IPS-20b (cell line): ENCODE results near the gene CD48.
"Not testable (repeated sequence)": the region's sequence is repeated elsewhere in the genome, so short reads cannot be mapped to it uniquely, and the experiment has no call there.

Experiments used
- H3K27ac ChIP-seq: one replicate; pipeline ENCODE4 v1.5.1; 2013; ENCODE audit warnings: low read length
- H3K27me3 ChIP-seq: 2 replicates; pipeline ENCODE4 v1.6.1; 2013; ENCODE audit warnings: mild to moderate bottlenecking, low read length, inconsistent platforms; ENCODE audit not compliant: insufficient read depth
- H3K36me3 ChIP-seq: 2 replicates; pipeline ENCODE4 v1.6.1; 2013; ENCODE audit warnings: low read depth, mild to moderate bottlenecking, inconsistent platforms, low read length, moderate library complexity; ENCODE audit not compliant: insufficient read depth
- H3K4me1 ChIP-seq: 2 replicates; pipeline ENCODE4 v1.6.1; 2013; ENCODE audit warnings: mild to moderate bottlenecking, control low read depth, inconsistent platforms, low read length, moderate library complexity; ENCODE audit not compliant: insufficient read depth
- H3K4me3 ChIP-seq: 2 replicates; pipeline ENCODE4 v1.5.1; 2013; ENCODE audit warnings: mild to moderate bottlenecking, low read length, inconsistent platforms
- H3K9ac ChIP-seq: 2 replicates; pipeline ENCODE4 v1.6.1; 2013; ENCODE audit warnings: low read depth, mild to moderate bottlenecking, inconsistent platforms, low read length, moderate library complexity
- H3K9me3 ChIP-seq: 2 replicates; pipeline ENCODE4 v1.6.1; 2013; ENCODE audit warnings: mild to moderate bottlenecking, low read depth, low read length, inconsistent platforms; ENCODE audit not compliant: insufficient read depth

The CD48 gene

DNA sequence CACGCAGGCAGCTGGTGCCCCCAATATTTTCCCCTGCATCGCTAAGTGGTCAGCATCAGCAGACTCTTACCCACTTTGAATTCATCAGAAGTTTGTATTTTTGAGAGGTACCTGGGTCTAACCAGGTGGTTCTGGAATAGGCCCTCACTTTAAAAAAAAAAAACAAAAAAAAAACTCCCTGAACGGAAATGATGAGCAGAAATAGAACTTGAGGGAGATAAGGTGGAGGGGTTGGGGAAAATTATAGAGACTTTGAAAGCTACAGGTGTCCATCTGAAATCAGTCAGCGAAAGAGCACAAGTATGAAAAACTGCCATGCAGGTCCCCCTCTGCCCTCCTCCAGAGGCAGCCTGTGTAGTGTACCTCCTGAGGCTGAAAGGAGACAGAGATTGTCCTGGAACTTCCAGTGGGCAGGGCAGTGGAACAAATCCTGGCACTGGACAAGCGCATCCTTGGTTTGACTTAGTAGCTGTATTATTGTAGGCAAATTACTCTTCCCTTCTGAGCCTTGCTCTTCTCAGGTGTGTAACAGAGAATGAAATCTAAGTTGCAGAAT is 28.6 kb upstream of the CD48 start:
- no peak overlapping the region for H3K9ac ChIP-seq
- H3K4me3 ChIP-seq, result no peak overlapping the region

DNA sequence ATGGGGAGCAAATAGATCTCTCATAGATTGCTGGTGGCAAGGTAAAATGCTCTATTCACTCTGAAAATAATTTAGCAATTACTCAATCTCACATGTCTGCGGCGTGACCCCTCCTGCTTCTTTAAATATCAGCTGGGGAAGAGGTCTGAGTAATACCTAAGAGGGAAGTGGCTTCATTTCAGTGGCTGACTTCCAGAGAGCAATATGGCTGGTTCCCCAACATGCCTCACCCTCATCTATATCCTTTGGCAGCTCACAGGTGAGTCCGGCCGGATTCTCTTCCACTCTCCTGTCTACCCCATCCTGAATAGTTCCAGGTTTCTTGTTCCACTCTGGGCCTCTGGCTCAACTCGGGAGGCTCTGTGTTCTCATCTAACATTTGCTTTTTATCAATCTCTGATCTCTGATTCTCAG is 27.5 kb upstream of the CD48 start, which contains the start of gene SLAMF7:
TSS of gene SLAMF7 (plus strand) at position 150 of the 414 bp plus-strand sequence. CDS start at position 205, 55 bp downstream.
- H3K4me1 ChIP-seq, result no peaks in the 10 kb centered on the region
- no peaks in the 10 kb centered on the region for H3K36me3 ChIP-seq
- H3K27ac ChIP-seq, result no peak within 1 kb of the TSS
- H3K9me3 ChIP-seq, result peaks cover 4% of the 10 kb centered on the region; the same call in 1 of the 2 replicates
- H3K4me3 ChIP-seq, result no peak within 1 kb of the TSS
- no peaks in the 10 kb centered on the region for H3K27me3 ChIP-seq
- no peak within 1 kb of the TSS for H3K9ac ChIP-seq

More for the DNA sequence above, 28.6 kb upstream of the CD48 start:
- no peaks in the 10 kb centered on the region for H3K4me1 ChIP-seq
- H3K27ac ChIP-seq, result no peak overlapping the region
- H3K9me3 ChIP-seq, result peaks cover 4% of the 10 kb centered on the region; the same call in 1 of the 2 replicates
- H3K27me3 ChIP-seq, result no peaks in the 10 kb centered on the region
- no peaks in the 10 kb centered on the region for H3K36me3 ChIP-seq

- no peak overlapping the region for H3K27ac ChIP-seq
- H3K4me3 ChIP-seq, result no peak overlapping the region
- no peaks in the 10 kb centered on the region for H3K27me3 ChIP-seq
- H3K9me3 ChIP-seq, result peaks cover 4% of the 10 kb centered on the region; the same call in 1 of the 2 replicates
- no peaks in the 10 kb centered on the region for H3K36me3 ChIP-seq
- no peak overlapping the region for H3K9ac ChIP-seq
- H3K4me1 ChIP-seq, result no peaks in the 10 kb centered on the region
Measured at GRCh38 chr1:160738271-160738670, 26.6 kb upstream of the CD48 start.

DNA sequence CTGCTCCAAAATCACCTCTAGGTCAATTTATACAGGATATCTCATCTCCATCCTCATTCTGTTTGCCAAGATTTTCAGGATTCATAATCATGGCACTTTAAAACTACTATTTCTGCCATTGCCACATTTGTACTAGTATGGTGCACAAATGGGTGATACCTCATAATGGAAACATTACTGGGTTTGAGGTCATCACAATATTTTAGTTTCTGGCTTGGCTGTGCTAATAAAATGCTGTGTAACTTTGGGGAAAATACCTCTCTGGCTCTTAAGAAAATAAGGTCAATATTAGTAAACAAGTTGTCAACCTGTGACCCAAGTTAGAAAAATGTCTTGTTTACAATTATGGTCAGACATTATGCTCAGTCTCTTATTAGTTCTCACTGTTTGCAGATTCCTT is 22.7 kb upstream of the CD48 start:
- H3K4me3 ChIP-seq, result no peak overlapping the region
- no peak overlapping the region for H3K27ac ChIP-seq
- H3K9ac ChIP-seq, result no peak overlapping the region
- H3K27me3 ChIP-seq, result no peaks in the 10 kb centered on the region
- no peaks in the 10 kb centered on the region for H3K36me3 ChIP-seq
- H3K9me3 ChIP-seq, result peaks cover 4% of the 10 kb centered on the region; the same call in 1 of the 2 replicates
- H3K4me1 ChIP-seq, result no peaks in the 10 kb centered on the region

DNA sequence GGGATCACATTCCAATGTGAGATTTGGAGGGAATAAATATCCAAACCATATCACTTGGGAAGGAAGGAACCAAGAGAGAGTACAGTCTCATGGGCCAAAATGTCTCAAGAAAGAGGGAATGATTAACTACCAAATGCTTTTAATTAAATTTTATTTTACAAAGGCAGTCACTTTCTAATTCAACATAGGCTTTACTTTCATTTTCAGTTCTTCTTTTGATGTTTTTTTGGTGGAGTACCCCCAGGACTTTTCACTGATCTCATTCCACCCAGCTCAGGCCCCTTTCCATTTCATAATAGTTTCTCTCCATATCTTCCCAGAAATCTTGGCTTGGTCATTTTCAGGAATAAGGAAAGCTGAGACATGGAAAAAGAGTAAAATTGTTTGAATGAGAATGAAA is 22.3 kb upstream of the CD48 start:
- Histone ChIP-seq H3K4me1 (no peaks in the 10 kb centered on the region), H3K9me3 (peaks cover 4% of the 10 kb centered on the region; the same call in 1 of the 2 replicates), H3K27me3 (no peaks in the 10 kb centered on the region), H3K4me3 (no peak overlapping the region), H3K27ac (no peak overlapping the region), H3K9ac (no peak overlapping the region), H3K36me3 (no peaks in the 10 kb centered on the region)

- peaks cover 1% of the 10 kb centered on the region; the same call in 1 of the 2 replicates for H3K9me3 ChIP-seq
Measured at GRCh38 chr1:160731990-160732389, 20.4 kb upstream of the CD48 start.

DNA sequence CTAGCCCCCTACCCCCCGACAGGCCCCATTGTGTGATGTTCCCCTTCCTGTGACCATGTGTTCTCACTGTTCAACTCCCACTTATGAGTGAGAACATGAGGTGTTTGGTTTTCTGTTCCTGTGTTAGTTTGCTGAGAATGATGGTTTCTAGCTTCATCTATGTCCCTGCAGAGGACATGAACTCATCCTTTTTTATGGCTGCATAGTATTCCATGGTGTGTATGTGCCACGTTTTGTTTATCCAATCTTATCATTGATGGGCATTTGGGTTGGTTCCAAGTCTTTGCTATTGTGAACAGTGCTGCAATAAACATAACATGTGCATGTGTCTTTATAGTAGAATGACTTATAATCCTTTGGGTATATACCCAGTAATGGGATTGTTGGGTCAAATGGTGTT is 19.9 kb upstream of the CD48 start:
- H3K4me1 ChIP-seq, H3K27me3 ChIP-seq, H3K9ac ChIP-seq, H3K4me3 ChIP-seq, H3K9me3 ChIP-seq, H3K27ac ChIP-seq, H3K36me3 ChIP-seq: not testable (repeated sequence)

More at GRCh38 chr1:160731990-160732389, 20.4 kb upstream of the CD48 start:
- no peaks in the 10 kb centered on the region for H3K36me3 ChIP-seq
- no peak overlapping the region for H3K4me3 ChIP-seq
- H3K9ac ChIP-seq, result no peak overlapping the region
- H3K27ac ChIP-seq, result no peak overlapping the region
- H3K27me3 ChIP-seq, result no peaks in the 10 kb centered on the region
- no peaks in the 10 kb centered on the region for H3K4me1 ChIP-seq

DNA sequence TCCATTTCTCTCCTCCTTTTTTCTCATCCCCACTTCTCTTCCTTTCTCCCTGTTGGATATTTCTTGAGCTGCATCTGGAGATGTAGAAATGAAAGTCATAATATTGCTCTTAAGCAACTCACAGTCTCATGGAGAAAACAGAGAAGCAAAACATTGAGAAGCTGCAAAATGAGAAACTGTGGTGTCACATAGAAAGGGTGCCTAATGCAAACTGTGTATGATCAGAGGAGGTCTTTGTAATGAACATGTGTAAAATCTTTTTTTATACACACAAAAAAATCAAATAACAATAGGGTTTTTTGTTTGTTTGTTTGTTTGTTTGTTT is 15.7 kb upstream of the CD48 start:
- H3K9me3 ChIP-seq, result no peaks in the 10 kb centered on the region
- no peak overlapping the region for H3K27ac ChIP-seq
- H3K4me3 ChIP-seq, result no peak overlapping the region
- no peaks in the 10 kb centered on the region for H3K36me3 ChIP-seq
- H3K4me1 ChIP-seq, result peaks cover 10% of the 10 kb centered on the region; the same call in 1 of the 2 replicates
- no peaks in the 10 kb centered on the region for H3K27me3 ChIP-seq
- H3K9ac ChIP-seq, result no peak overlapping the region

GRCh38 chr1:160726498-160727315 is 15.1 kb upstream of the CD48 start:
- no peak overlapping the region for H3K27ac ChIP-seq
- H3K27me3 ChIP-seq, result no peaks in the 10 kb centered on the region

GRCh38 chr1:160726114-160726497 is 14.5 kb upstream of the CD48 start:
- peaks cover 6% of the 10 kb centered on the region; the same call in 1 of the 2 replicates for H3K9me3 ChIP-seq
- no peak overlapping the region for H3K27ac ChIP-seq
- no peaks in the 10 kb centered on the region for H3K27me3 ChIP-seq
- H3K9ac ChIP-seq, result peak overlapping the region; percentile 66; the same call in 1 of the 2 replicates
- no peak overlapping the region for H3K4me3 ChIP-seq
- peaks cover 10% of the 10 kb centered on the region; the same call in 1 of the 2 replicates for H3K4me1 ChIP-seq
- no peaks in the 10 kb centered on the region for H3K36me3 ChIP-seq

More at GRCh38 chr1:160726498-160727315, 15.1 kb upstream of the CD48 start:
- Histone ChIP-seq H3K36me3 (no peaks in the 10 kb centered on the region), H3K9me3 (peaks cover 1% of the 10 kb centered on the region; the same call in 1 of the 2 replicates), H3K4me3 (no peak overlapping the region), H3K4me1 (peaks cover 10% of the 10 kb centered on the region; the same call in 1 of the 2 replicates), H3K9ac (peak overlapping the region; percentile 66; the same call in 1 of the 2 replicates)

DNA sequence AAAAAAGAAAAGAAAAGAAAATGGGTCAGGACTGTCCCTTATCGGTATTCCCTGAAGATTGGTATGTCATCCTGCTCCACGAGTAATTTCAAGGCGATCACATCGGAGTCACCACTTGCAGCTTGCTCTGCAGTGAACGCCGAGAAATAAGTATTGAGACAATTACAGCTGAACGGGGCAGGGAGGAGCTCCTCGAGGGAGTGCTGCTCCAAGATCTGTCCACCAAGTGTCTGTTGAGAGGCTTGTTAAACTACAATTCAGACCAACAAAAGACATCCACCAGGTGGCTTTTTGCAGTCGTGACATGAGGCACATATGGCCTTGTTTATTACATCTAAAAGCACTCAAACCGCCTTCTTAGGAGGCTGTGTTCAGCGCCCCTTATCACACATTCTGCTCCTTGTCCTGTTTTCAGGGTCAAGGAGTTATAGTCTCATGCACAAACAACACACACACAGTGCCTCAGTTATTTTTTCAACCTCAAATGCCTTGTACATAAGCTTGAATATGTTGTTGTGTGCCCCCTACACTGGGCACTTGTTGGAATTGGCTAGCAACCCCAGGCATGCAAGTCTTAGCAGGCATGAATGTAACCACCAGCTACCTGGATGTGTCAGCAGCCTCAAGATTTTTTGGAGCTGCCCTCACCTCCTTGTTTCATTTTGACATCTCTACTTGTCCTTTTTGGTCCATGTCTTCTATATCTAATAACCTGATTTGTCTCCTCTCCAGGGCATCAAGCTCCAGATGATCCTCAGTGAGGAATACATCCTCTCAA is 13.0 kb upstream of the CD48 start:
- peaks cover 6% of the 10 kb centered on the region; the same call in 1 of the 2 replicates for H3K9me3 ChIP-seq
- H3K4me1 ChIP-seq, result peaks cover 10% of the 10 kb centered on the region; the same call in 1 of the 2 replicates
- H3K9ac ChIP-seq, result no peak overlapping the region

More for the DNA sequence above, 13.0 kb upstream of the CD48 start:
- H3K27me3 ChIP-seq, result no peaks in the 10 kb centered on the region
- no peak overlapping the region for H3K4me3 ChIP-seq
- H3K36me3 ChIP-seq, result no peaks in the 10 kb centered on the region
- H3K27ac ChIP-seq, result no peak overlapping the region
